GM23338 (cell line): ENCODE data around the gene PRDM5. TPM values are rescaled to one million over a fixed set of nuclear protein-coding genes. Genes with fewer than 3 reads are reported as not detected.
A peak's percentile ranks its signal among the peaks of the same experiment; 100 is the strongest.

ENCODE experiments used
- ATAC-seq: fragments of 200-7000 bp; cut with Tn5 transposase; 3 replicates; pipeline ENCODE4 v1.9.1; 2020
- DNase-seq: peaks from one replicate; pipeline ENCODE4 v3.0.0-alpha.2; 2015; ENCODE audit warnings: low spot score
- H2AFZ ChIP-seq: fragments of 200-600 bp; sonication (generic); 2 replicates; pipeline ENCODE4 v1.8.0; 2016; ENCODE audit warnings: antibody characterized with exemption, mild to moderate bottlenecking, moderate library complexity
- H3F3A ChIP-seq: fragments of 200-600 bp; sonication (generic); replicated peaks from 2 replicates; pipeline ENCODE4 v1.8.0; 2017; ENCODE audit warnings: antibody characterized with exemption, mixed run types, low read depth
- H3K27ac ChIP-seq: fragments of 200-600 bp; sonication (generic); 2 replicates; pipeline ENCODE4 v1.6.1; 2016; ENCODE audit warnings: low read depth
- H3K27me3 ChIP-seq: fragments of 200-600 bp; sonication (generic); 2 replicates; pipeline ENCODE4 v1.8.0; 2016; ENCODE audit warnings: mild to moderate bottlenecking, mixed run types, moderate library complexity; ENCODE audit not compliant: insufficient read depth
- H3K36me3 ChIP-seq: fragments of 200-600 bp; sonication (generic); 2 replicates; pipeline ENCODE4 v1.8.0; 2016; ENCODE audit warnings: mild to moderate bottlenecking; ENCODE audit not compliant: insufficient read depth
- H3K4me1 ChIP-seq: fragments of 200-600 bp; sonication (generic); 2 replicates; pipeline ENCODE4 v1.8.0; 2016; ENCODE audit warnings: mild to moderate bottlenecking, moderate library complexity; ENCODE audit not compliant: insufficient read depth
- H3K4me2 ChIP-seq: fragments of 200-600 bp; sonication (generic); 2 replicates; pipeline ENCODE4 v1.7.1; 2017; ENCODE audit warnings: mixed run types
- H3K4me3 ChIP-seq: fragments of 200-600 bp; sonication (generic); 2 replicates; pipeline ENCODE4 v1.6.1; 2016; ENCODE audit warnings: mixed run types
- H3K79me2 ChIP-seq: fragments of 200-600 bp; sonication (generic); replicated peaks from 2 replicates; pipeline ENCODE4 v1.8.0; 2017; ENCODE audit warnings: mild to moderate bottlenecking; ENCODE audit not compliant: insufficient read depth
- H3K9me2 ChIP-seq: fragments of 200-600 bp; sonication (generic); 2 replicates; pipeline ENCODE4 v1.8.0; 2017; ENCODE audit not compliant: insufficient read depth
- H4K20me1 ChIP-seq: fragments of 200-600 bp; sonication (generic); replicated peaks from 2 replicates; pipeline ENCODE4 v1.8.0; 2017; ENCODE audit warnings: mild to moderate bottlenecking; ENCODE audit not compliant: insufficient read depth
- H3K27ac Mint-ChIP-seq: 2 replicates; pipeline ENCODE4 v1.8.0; 2020; ENCODE audit warnings: inconsistent platforms, mild to moderate bottlenecking, moderate library complexity, mixed read lengths
- H3K27me3 Mint-ChIP-seq: 3 replicates; pipeline ENCODE4 v1.8.0; 2022; ENCODE audit warnings: low read depth, mild to moderate bottlenecking, moderate library complexity, mixed read lengths, inconsistent platforms; ENCODE audit not compliant: insufficient read depth, poor library complexity
- H3K36me3 Mint-ChIP-seq: 3 replicates; pipeline ENCODE4 v1.8.0; 2021; ENCODE audit warnings: low read depth, mild to moderate bottlenecking, inconsistent platforms, moderate library complexity, mixed read lengths
- H3K4me1 Mint-ChIP-seq: 3 replicates; pipeline ENCODE4 v1.8.0; 2020; ENCODE audit warnings: mild to moderate bottlenecking, inconsistent platforms, mixed read lengths
- H3K4me3 Mint-ChIP-seq: 3 replicates; pipeline ENCODE4 v1.8.0; 2021; ENCODE audit warnings: moderate library complexity, mild to moderate bottlenecking, inconsistent platforms, mixed read lengths
- H3K9me3 Mint-ChIP-seq: 3 replicates; pipeline ENCODE4 v1.8.0; 2020; ENCODE audit warnings: moderate library complexity, mild to moderate bottlenecking, inconsistent platforms, mixed read lengths
- EZH2 ChIP-seq: fragments of 200-600 bp; sonication (generic); IDR thresholded peaks from one replicate; pipeline ENCODE4 v1.8.0; 2017; ENCODE audit warnings: antibody characterized with exemption, mild to moderate bottlenecking, low read depth; ENCODE audit not compliant: unreplicated experiment
- JUNB ChIP-seq: IDR thresholded peaks from one replicate; pipeline ENCODE4 v1.6.1; 2016; ENCODE audit warnings: antibody characterized with exemption; ENCODE audit not compliant: unreplicated experiment
- NANOG ChIP-seq: IDR thresholded peaks from 2 replicates; pipeline ENCODE4 v1.6.1; 2016; ENCODE audit warnings: antibody characterized with exemption, borderline replicate concordance
- POLR2AphosphoS5 ChIP-seq: IDR thresholded peaks from 2 replicates; pipeline ENCODE4 v1.6.1; 2016; ENCODE audit warnings: antibody characterized with exemption, low read depth
- REST ChIP-seq: IDR thresholded peaks from one replicate; pipeline ENCODE4 v1.6.1; 2018; ENCODE audit warnings: antibody characterized with exemption; ENCODE audit not compliant: unreplicated experiment
- ZNF462 ChIP-seq: fragments of 250-450 bp; sonication (Bioruptor Pico); IDR thresholded peaks from 2 replicates; pipeline ENCODE4 v1.5.0; 2020; ENCODE audit warnings: mild to moderate bottlenecking, moderate library complexity
- polyA plus RNA-seq: library from polyadenylated mRNA; unstranded; fragments of >200 nt; fragmentation: Nextera tagmentation; extraction: Ambion mirVana; gene quantifications from 2 replicates; pipeline ENCODE4 v1.2.1, GENCODE V29; 2016
- total RNA-seq: library from RNA; depleted of rRNA; stranded (reverse); fragments of >200 nt; shearing (Covaris generic); gene quantifications from 2 replicates; pipeline ENCODE4 v1.2.3, GENCODE V29; 2014
- TF ChIP-seq, protein P1 (sequence below), 2 experiments: fragments of 200-600 bp in 1 of 2; sonication (generic) in 1 of 2; conservative IDR thresholded peaks; 2 replicates each; pipeline versions ENCODE4 v1.5.1 to v1.6.1; 2016 to 2017; ENCODE audit warnings: antibody characterized with exemption in 2 of 2, low read depth in 2 of 2, mild to moderate bottlenecking in 2 of 2, moderate library complexity in 1 of 2

PRDM5 gene
- total and polyA plus RNA-seq, 2 experiments from 2014 or later = 11.2 to 40.4 TPM

GRCh38 chr4:120673696-120674095, 248.8 kb downstream of the PRDM5 start (continued):
- TF ChIP-seq ZNF462 (no peak), POLR2AphosphoS5 (no peak), JUNB (no peak), EZH2 (no peak)
- TF ChIP-seq, protein P1, sequence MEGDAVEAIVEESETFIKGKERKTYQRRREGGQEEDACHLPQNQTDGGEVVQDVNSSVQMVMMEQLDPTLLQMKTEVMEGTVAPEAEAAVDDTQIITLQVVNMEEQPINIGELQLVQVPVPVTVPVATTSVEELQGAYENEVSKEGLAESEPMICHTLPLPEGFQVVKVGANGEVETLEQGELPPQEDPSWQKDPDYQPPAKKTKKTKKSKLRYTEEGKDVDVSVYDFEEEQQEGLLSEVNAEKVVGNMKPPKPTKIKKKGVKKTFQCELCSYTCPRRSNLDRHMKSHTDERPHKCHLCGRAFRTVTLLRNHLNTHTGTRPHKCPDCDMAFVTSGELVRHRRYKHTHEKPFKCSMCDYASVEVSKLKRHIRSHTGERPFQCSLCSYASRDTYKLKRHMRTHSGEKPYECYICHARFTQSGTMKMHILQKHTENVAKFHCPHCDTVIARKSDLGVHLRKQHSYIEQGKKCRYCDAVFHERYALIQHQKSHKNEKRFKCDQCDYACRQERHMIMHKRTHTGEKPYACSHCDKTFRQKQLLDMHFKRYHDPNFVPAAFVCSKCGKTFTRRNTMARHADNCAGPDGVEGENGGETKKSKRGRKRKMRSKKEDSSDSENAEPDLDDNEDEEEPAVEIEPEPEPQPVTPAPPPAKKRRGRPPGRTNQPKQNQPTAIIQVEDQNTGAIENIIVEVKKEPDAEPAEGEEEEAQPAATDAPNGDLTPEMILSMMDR (conservative IDR thresholded peaks at IDR 0.05; ENCODE audit: low read depth in 2 of 2) = no peak

GRCh38 chr4:120672558-120673147, 249.9 kb downstream of the PRDM5 start:
- H3K9me2 ChIP-seq = no peaks in the 10 kb centered on the region; the same call in 1 of the 2 replicates
- H2AFZ ChIP-seq = no peak overlapping the region
- Mint-ChIP-seq H3K27me3 (no peaks in the 10 kb centered on the region), H3K36me3 (peaks cover 3% of the 10 kb centered on the region; the same call in 2 of the 3 replicates), H3K27ac (peak overlapping the region; percentile 94), H3K4me3 (no peak overlapping the region; the same call in 2 of the 3 replicates), H3K9me3 (peaks cover 6% of the 10 kb centered on the region; the same call in 1 of the 3 replicates), H3K4me1 (peaks cover 32% of the 10 kb centered on the region)
- no peaks in the 10 kb centered on the region; the same call in 1 of the 2 replicates for H3K4me1 ChIP-seq
- no peaks in the 10 kb centered on the region for H3F3A ChIP-seq
- H3K4me2 ChIP-seq = no peak overlapping the region
- H3K36me3 ChIP-seq = no peaks in the 10 kb centered on the region
- ATAC-seq = peak; percentile 83
- no peaks in the 10 kb centered on the region for H3K27me3 ChIP-seq
- peak overlapping the region; percentile 18; the same call in 1 of the 2 replicates for H3K27ac ChIP-seq
- H3K4me3 ChIP-seq = no peak overlapping the region
- DNase-seq = peak; percentile 59
- H3K79me2 ChIP-seq = no peaks in the 10 kb centered on the region
- TF ChIP-seq NANOG = no peak
- no peak for TF ChIP-seq EZH2
- TF ChIP-seq, protein P1 (conservative IDR thresholded peaks at IDR 0.05; ENCODE audit: low read depth in 2 of 2) = peak in 1 of 2 experiments; percentile 29; a peak in 2 of 4 replicates
- TF ChIP-seq REST = no peak
- H4K20me1 ChIP-seq = no peaks in the 10 kb centered on the region
